GM10847 (cell line): Measurements from ENCODE around the gene NELFA.

Experiments
- POLR2A ChIP-seq: IDR thresholded peaks from 2 replicates; pipeline ENCODE4 v1.6.1; 2011; ENCODE audit not compliant: insufficient read length; ENCODE audit errors: extremely low read depth

NELFA gene

GRCh38 chr4:1986578-1987210, 22.1 kb downstream of the NELFA start:
- no peak for TF ChIP-seq POLR2A

- TF ChIP-seq POLR2A: no peak
These were observed 22.8 kb downstream of the NELFA start for GRCh38 chr4:1985780-1986577.

GRCh38 chr4:1985294-1985693, 23.5 kb downstream of the NELFA start:
- no peak for TF ChIP-seq POLR2A

- no peak for TF ChIP-seq POLR2A
These were observed 24.2 kb downstream of the NELFA start for GRCh38 chr4:1984406-1985191.

GRCh38 chr4:1983846-1984405, 24.8 kb downstream of the NELFA start:
- peak; percentile 9 for TF ChIP-seq POLR2A

- peak; percentile 12 for TF ChIP-seq POLR2A
These were observed 25.5 kb downstream of the NELFA start for GRCh38 chr4:1983053-1983845.

GRCh38 chr4:1982124-1983052, 26.4 kb downstream of the NELFA start:
- no peak for TF ChIP-seq POLR2A

- no peak for TF ChIP-seq POLR2A
These were observed 27.3 kb downstream of the NELFA start for GRCh38 chr4:1981251-1982058.

- no peak for TF ChIP-seq POLR2A
These were observed 28.2 kb downstream of the NELFA start for GRCh38 chr4:1980561-1981041.

GRCh38 chr4:1979477-1980196, 29.1 kb downstream of the NELFA start:
- no peak for TF ChIP-seq POLR2A

- no peak for TF ChIP-seq POLR2A
These were observed 29.9 kb downstream of the NELFA start for GRCh38 chr4:1978741-1979476.

- no peak for TF ChIP-seq POLR2A
These were observed 30.5 kb downstream of the NELFA start for GRCh38 chr4:1978226-1978625.
